NCI-H2227 (cell line): Measurements from ENCODE around the gene COG1.

ENCODE experiments used
- DNase-seq: peaks from one replicate; lab custom pipeline; 2025; ENCODE audit not compliant: unreplicated experiment; lab: John Stamatoyannopoulos, UW

The COG1 gene

DNA sequence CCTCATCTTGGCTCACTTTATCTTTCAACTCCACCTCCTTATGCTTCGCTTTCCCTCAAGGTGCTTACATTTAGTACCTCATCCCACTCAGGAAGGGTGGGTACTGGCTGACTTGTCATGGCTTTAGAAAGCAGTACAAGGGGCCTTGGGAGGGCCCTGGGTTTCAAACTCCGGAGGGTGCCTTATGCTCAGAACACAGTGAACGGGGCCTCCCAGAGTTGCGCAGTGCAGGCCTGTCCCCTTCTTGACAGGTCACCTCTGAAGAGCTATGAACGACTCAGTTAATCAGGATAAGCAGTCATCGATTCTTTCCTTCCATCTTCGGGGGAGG is 6.0 kb downstream of the COG1 start:
- DNase-seq = no peak

DNA sequence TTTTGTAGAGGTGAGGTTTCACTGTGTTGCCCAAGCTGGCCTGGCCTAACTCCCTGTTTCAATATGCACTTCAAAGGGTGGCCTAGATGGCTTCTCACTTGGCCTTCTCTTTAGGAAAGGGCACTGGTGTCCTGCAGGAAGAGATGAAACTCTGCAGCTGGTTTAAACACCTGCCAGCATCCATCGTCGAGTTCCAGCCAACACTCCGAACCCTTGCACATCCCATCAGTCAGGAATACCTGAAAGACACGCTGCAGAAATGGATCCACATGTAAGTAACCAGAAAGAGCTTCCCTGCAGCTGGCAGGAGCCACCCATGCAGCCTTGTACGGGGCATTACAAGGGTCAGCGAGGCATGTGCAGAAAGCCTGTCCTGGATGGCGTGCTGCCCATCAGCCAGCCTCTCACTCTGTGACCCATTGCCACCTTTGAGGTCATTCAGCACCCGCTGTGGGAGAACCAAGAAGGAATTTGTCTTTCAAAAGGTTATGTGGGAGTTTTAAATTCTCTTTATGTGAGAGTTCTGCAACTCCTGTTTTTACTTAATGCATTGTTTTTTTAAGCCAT is 7.0 kb downstream of the COG1 start:
- DNase-seq = no peak

DNA sequence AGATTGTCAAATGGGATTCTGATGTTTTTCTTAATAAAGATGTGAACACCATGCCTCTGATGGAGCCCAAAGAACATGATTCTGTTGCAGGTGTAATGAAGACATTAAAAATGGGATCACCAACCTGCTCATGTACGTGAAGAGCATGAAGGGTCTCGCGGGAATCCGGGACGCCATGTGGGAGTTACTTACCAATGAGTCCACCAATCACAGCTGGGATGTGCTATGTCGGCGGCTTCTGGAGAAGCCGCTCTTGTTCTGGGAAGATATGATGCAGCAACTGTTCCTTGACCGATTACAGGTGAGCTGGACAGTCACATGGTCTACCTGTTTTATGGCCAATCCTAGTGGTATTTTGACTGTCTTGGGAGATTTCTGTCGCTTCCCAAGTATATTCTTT is 7.6 kb downstream of the COG1 start:
- no peak for DNase-seq

DNA sequence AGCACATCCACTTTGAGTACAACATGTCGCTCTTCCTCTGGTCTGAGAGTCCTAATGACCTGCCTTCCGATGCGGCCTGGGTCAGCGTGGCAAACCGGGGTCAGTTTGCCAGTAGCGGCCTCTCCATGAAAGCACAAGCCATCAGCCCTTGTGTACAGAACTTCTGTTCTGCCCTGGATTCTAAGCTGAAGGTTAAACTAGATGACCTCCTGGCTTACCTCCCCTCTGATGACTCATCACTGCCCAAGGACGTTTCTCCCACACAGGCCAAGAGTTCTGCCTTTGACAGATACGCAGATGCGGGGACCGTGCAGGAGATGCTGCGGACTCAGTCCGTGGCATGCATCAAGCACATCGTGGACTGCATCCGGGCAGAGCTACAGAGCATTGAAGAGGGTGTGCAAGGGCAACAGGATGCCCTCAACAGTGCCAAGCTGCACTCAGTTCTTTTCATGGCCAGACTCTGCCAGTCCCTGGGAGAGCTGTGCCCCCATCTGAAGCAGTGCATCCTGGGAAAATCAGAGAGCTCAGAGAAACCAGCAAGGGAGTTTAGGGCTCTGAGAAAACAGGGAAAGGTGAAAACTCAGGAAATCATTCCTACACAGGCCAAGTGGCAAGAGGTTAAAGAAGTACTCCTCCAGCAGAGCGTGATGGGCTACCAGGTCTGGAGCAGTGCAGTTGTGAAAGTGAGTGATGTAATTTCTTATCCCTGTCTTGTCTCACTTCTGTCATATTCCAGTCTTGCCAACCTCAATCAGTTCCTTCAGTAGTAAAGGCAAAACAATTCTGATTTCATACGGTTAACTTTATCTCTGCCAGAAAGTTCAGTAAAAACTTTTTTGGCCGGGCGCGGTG is 8.6 kb downstream of the COG1 start:
- DNase-seq = no peak

DNA sequence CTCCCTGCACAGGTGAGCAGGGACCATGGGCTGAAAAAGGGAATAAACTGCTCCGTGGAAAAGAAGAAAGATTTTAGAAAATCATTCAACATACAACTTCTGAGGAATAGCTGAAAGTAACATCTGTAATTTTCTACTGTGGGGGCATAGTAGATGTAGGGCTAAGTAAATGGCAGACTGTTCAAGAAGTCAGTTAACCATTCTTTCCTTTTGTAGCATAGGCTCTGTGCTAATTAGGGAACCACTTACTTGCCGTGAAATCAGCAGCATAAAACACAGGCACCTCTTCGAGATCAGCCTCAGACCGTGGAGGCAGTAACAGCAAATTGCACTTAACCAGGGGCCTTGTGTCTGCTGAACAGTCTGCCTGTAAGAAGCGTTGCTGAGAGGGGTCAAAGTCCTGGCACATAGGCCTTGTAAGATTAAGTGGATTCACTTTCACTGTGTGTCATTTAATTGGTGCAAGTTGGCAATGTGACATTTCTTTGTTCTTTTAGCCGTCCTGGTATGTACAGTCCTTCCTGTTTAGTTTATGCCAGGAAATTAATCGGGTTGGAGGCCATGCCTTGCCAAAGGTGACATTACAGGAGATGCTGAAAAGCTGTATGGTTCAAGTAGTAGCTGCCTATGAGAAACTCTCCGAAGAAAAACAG is 10.4 kb downstream of the COG1 start:
- peak; percentile 32 for DNase-seq

DNA sequence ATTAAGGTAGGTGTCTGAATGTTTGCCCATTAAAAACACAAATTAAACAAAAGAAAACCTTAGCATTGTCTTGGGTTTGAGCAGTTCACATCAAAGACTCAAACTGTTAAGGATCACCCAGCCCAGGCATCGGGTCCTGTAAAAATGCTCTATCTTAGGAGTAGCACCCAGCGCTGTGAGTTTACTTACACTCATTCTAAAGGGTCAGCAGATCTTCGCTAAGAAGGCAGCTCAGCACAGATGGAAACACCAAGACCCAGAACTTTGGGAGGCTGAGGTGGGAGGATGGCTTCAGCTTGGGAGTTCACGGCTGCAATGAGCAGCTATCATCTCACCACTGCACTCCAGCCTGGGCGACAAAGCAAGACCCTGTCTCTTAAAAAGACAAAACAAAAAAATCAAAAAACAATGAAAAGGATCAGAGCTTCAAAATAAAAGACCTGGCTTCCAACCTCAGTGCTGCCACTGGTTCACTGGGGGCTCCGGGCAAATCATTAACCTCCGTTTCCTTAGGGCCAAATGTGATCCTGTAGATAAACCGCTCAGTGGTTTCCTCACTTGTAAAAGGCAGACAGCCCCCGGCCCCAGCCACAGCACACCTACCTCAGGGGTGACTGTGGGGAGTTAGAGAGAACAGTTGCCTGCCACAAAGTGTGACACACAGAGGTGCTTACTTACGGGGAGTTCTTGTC is 11.1 kb downstream of the COG1 start:
- DNase-seq = no peak

DNA sequence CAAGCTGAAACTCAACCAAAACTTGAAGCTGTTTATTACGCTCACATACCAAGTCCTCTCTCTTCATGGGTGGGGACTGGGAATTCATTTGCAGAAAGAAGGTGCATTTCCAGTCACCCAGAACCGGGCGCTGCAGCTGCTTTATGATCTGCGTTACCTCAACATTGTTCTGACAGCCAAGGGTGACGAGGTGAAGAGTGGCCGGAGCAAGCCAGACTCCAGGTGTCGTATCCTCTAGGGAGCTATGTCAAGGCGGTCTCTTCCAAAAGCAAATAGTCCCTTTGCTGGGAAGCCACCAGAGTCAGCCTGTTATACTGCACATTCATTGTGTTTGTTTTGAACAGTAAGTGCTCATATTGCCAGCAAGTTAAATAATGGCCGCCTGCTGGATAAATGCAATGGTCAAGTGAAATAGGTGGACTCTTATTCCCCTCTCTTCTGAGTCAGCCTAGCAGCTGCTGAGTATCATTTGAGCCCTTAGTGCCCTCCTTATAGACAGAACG is 12.7 kb downstream of the COG1 start:
- no peak for DNase-seq

DNA sequence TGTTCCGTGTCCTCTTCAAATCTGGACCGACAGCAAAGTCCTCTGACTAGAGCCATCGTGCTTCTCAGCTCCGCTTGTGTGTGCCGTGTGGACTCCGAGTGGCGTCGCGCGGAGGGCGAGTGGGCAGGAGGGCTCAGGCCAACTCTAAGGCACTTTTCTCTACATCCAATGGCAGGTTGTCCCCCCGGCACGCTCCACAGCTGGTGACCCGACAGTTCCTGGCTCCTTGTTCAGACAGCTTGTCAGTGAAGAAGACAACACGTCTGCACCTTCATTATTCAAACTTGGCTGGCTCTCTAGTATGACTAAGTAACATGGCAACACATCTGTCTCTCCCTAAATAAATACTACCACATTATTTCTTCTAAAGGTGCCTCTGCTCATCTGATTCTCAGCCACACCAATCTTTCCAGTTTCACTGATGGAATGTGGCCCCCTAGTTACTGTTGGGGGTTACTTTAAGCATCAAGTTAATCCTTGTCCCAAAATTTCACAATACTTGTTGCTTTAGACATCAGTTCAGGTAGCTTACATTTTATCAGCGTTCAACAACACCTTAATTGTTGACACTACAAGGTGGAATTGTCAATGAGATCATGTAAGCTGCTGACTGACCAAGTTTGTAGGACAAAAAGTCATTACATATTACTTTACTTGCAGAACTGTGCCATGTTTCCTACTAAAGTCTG is 15.4 kb downstream of the COG1 start:
- DNase-seq = no peak

DNA sequence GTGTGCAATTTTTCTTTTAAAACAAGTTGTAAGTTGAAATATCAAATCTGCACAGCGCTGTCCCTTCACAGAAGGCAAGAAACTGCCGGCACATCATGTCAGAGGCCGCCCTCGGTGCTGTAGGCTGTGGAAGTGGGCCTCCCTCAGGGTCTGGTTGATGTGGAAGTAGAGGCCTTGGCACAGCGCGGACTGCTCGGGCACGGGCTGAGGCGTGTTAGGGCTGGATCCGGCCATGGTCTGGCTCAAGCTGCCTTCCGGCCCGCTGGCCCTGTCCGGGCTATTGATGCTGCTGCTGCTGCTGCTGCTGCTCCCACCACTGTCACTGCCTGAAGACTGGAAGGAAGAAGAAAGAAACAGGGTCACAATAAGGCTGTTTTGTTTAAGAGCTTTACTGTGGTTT is 16.6 kb downstream of the COG1 start:
- DNase-seq = no peak

DNA sequence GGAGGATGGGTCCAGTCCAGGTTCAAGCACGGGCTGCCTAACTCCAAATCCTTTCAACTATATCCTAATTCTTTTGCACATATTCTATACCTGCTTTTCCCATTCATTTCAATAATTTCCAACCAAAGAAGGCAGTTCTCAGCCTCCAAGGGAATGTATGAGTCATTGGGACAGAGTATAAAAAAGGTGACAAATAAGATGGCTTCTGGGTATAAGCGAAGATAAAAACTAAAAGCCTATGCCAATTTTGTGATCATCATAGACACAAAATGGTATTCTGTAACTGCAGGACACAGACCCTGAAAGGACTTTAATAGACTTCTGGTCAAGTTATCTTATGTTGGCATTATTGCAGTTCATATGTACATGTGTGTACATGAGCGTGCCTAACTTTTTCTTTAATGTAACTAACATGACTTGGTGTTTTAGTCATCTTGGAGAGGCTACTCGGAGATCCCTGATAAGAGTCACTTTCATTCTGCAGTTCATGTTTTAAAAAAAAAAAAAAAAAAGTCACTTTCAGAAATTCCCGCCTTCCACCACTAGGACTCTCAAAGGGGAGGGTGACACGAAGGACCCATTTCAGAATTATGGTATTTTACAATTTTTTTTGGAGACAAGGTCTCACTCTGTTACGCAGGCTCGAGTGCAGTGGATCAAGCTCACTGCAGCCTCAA is 17.3 kb downstream of the COG1 start:
- DNase-seq = peak; percentile 19

DNA sequence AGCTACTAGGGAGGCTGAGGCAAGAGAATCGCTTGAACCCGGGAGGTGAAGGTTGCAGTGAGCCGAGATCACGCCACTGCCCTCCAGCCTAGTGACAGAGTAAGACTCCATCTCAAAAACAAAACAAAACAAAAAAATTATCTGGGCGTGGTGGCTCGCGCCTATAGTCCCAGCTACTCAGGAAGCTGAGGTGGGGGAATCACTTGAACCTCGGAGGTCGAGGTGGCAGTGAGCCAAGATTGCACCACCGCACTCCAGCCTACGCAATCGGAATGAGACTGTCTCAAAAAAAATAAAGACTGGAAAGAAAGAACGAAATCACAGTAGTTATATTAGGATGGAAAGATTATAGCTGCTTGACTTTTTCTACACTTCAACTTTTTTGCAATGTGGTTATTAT is 18.9 kb downstream of the COG1 start:
- peak; percentile 82 for DNase-seq

DNA sequence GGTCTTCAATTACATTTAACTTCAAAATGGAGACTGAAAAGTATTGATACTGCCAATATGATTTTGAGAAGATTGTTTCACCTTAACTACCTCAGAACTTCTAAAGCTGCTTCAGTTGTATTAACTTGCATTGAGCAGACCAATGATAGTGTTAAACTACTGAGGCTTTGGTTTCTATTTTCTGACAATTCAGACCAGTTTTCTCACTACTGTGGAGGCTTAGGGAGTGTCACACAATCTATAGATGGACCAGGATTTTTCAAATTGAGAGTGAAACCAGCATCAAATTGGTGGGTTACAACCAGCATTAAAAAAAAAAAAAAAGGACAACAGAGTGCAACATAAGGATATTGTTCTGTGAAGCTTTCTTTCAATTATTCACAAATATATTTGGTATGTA is 21.2 kb downstream of the COG1 start:
- no peak for DNase-seq

DNA sequence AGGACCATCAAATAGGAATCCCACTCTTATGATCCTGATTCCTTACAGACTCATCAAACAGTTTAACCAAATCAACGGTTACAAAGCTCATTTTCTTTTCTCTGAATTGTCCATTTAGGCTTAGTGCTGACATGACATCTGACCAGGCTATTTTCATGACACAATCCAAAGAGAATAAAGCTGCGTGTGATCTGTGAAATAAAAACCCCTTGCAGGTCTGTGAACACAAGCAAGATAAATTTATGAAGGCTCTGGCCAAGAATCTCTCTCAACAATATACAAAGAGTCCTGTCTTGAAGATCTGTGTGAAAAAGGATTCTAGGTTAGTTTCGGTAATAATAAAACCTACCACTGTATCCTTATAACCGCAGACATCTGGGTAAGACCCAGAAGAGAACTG is 22.0 kb downstream of the COG1 start:
- no peak for DNase-seq

DNA sequence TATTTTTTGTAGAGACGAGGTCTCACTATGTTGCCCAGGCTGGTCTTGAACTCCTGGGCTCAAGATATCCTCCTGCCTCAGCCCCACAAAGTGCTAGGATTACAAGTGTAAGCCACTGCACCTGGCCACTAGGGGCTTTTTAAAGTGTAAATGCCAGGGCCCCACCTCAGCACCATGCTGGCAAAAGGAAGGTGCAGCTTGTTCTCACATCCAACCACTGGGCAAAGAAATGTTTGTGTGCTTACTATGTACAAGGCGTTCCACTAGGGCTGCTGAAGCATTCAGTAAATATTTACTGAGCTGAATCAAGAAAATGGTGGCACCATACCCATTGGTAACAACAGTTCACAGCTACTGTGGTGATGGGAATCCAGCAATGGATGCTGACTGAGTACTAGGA is 22.6 kb downstream of the COG1 start:
- DNase-seq = no peak

DNA sequence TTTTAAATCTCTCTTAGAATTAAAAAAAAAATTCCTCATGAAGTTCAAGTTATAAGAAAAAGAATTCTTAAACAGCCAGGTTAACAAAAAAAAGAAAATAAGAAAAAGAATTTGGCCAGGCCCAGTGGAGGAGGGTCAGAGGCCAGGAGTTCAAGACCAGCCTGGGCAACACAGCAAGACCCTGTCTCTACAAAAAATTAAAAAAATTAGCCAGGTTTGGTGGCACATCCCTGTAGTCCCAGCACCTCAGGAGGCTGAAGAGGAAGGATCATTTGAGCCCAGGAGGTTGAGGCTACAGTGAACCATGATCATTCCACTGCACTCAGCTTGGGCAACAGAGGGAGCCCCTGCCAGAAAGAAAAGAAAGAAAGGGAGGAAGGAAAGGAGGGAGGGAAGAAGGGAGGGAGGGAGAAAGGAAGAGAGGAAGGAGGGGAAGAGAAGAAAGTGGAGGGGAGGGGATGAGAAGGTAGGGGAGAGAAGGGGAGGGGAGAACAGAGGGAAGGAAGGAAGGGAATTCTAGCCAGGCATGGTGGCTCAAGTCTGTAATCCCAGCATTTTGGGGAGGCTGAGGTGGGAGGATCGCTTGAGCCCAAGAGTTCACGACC is 30.9 kb downstream of the COG1 start:
- DNase-seq = no peak

DNA sequence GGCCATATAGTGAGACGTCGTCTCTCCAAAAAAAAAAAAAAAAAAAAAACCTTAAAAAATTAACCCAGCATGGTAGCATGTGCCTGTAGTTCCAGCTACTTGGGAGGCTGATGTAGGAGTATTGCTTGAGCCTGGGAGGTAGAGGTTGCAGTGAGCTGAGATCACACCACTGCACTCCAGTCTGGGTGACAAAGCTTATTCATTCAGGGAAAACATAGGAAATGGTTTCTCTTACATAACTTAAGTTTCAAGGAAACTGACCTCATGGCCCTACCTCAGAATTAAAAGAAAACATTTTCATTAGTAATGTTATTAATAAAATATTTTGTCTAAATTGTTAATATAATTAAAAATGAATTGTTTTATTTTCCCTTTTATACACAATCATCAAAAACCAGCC is 31.4 kb downstream of the COG1 start:
- DNase-seq = no peak

DNA sequence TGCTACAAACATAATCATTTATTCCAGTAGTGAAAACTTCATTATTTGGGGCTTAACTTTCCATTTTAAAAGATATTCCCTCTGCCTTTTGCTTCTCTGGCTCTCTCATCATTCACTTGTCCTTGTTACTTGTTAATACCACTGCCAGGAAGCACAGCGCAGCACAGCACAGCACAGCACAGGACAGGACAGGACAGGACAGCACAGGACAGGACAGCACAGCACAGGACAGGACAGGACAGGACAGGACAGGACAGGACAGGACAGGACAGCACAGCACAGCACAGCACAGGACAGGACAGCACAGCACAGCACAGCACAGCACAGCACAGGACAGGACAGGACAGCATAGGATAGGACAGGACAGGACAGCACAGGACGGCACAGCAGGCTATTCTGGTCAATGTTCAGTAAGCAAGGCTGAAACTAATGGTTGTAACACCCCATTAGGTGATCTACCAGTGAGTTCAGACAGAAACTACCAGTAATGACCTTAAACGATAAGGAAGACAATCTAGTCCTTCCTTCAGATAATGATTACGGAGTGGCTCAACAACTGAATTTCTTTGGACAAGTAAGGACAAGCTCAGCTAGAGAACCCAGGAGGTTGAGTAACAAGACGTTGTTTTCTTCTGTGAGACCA is 31.9 kb downstream of the COG1 start:
- DNase-seq = no peak

DNA sequence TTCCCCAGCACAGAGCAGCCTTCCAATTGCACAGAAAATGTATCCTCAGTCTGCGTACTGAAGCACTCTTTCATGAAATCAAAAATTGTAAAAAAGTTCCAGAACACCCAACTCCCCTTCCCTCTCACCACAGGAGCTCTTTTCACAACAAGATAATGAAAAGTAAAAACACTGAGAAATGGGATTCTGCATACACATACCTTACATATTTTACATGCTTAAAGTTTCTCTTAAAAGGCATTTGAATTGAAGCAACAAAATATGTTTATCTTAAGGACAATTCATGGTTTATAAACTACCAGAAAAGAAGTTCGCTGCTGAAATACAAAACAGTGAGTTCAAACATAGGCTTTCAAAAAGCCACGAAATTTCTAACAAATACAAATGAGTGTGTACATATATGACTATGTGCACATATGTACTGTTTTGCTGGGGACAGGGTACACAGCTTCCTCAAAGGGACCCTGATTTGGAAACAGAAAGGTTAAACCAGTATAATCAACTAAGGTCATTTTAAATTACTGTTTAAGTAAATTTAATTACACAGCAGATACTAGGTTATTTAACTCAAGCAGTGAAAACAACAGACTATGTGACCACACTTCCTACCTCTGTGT is 33.8 kb downstream of the COG1 start:
- DNase-seq = no peak

DNA sequence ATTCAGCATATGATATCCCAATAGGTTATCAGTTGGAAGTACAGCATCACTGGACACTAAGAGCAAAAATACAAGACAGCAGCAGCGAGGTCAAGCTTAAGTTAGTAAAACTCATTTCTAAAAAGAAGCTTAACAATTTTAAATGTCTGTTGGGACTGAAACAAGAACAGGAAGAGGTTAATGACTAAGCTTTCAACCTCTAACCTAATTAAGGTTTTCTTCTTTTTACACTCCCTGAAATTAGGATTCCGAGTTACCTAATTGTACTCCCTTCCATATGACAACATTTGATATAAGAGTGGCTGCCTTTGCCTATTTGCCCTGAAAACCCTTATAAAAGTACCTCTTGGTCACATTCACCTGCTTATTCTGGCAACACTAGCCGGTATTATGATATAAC is 34.5 kb downstream of the COG1 start:
- no peak for DNase-seq
